ENCODE measurements around the gene KIF13A.
"Not testable (repeated sequence)": the region's sequence is repeated elsewhere in the genome, so short reads cannot be mapped to it uniquely, and the experiment has no call there.

Gene KIF13A

GRCh38 chr6:17900011-17900410, 87.4 kb downstream of the KIF13A start:
- DNase-seq (ENCODE audit: low read depth): no peak

DNA sequence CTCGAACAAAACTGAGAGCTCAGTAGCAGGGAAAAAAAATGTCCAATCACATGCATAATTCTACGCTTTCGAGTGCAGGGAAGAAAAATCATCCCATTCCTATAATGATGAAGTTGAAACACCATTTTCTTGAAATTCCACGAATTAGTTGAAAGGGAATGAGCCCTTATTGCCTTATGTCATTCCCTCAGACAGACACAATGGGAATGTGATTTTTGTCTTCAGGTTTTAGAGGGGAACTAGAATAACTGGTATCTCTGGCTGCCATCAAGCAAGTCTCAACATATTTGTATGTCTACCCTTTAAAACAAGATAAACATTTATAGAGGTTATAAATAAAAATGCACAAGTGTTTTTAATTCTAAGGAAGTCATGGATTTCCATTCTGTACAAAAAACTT, 87.9 kb downstream of the KIF13A start:
- DNase-seq (ENCODE audit: low read depth): no peak

GRCh38 chr6:17897681-17898080, 89.8 kb downstream of the KIF13A start:
- DNase-seq (ENCODE audit: low read depth): no peak

- no peak for DNase-seq (ENCODE audit: low read depth)
These were observed 92.5 kb downstream of the KIF13A start for GRCh38 chr6:17894905-17895304.

- no peak for DNase-seq (ENCODE audit: low read depth)
These were observed 93.2 kb downstream of the KIF13A start for GRCh38 chr6:17894191-17894590.

GRCh38 chr6:17892097-17892686, 95.2 kb downstream of the KIF13A start:
- DNase-seq (ENCODE audit: low read depth): no peak

DNA sequence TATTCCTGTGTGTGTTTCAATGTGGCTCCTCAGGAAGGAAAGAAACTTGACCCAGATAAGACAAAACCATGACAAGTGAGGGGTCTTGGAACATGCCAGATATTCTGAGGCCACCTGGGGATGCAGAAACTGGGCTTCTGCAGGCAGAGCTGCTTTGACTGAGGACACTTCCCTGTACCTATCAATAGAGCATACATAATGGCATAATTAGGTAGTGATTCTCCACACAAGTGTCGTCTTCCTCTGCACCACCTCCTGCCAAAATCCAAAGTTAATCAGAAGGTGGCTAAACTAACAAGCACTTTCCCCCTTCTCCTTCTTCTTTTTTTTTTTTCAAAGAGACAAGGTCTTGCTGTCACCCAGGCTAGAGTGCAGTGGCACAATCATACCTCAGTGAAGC, 97.1 kb downstream of the KIF13A start:
- DNase-seq (ENCODE audit: low read depth): no peak

DNA sequence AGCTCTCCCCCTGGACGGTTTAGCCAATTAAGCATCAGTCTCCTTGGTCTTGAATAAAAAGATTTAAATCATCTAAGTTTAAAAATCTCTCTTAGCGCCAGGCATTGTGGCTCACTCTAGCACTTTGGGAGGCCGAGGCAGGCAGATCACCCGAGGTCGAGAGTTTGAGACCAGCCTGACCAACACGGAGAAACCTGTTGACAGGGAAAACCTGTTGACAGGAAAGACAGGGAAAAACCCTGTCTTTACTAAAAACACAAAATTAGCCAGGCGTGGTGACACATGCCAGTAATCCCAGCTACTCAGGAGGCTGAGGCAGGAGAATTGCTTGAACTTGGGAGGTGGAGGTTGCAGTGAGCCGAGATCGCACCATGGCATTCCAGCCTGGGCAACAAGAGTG, 97.7 kb downstream of the KIF13A start:
- not testable (repeated sequence) for DNase-seq (ENCODE audit: low read depth)

DNA sequence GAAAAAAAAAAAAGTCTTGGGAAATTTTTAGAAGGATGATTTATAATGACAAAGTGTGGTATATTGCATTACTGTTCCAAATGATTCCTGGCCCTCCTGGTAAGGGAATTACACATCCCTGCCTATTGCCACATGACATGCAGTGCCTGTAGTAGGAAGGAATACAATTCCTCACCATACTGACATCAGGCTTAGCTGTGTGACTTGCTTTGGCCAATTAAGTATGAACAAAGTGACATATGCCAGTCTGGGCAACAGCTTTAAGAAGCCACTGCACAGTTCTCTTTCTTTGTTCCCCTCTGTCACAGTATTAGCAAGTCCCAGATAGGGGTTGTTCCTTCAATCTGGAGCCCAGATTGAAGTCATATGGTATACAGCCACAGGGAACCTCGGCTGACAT, 100.5 kb downstream of the KIF13A start:
- DNase-seq (ENCODE audit: low read depth): peak; percentile 55

GRCh38 chr6:17885889-17886576, 101.4 kb downstream of the KIF13A start:
- no peak for DNase-seq (ENCODE audit: low read depth)

DNA sequence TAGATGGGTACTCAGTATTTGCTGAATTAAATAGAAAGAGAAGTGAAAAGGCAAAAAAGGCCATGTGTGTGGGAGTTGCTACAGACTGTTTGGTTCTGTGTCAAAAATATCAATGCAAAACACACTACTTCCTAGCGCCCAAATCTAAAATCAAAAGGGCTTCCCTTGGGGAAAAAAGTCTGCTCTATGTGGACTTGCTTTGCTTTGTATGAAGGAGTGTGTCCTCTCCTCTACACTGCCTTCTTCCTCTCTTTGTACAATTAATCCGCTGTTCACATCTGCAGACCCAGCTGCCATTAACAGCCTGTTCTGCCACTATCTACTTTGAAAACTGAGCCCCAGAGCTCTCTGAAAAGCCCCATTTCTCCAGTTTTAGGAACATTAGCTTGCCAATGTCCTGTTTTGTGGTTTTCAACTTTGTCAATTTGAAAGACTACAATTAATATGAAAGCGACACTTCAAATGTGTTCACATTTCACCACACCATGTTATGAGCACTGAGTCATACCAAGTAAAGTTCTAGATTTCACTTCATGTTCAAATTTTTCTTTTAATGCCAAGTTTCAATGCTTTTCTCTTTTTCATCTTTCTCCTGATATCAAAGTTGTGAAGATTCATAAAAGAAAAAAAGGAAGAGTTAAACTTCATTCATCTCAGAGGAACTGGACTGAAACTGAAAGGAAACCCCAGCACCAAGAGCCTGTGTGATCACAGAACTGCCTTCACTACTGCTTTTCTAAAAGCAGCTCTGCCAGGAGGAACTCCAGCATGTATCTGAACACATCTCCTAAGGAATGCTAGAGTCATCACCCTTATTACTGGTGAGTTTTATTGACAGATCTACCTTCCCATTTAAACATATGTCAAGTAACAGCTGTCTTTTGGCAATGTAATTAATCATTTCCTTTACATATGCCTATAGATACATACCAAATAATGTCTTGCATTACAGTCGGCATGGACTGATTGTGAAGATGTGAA, 102.6 kb downstream of the KIF13A start:
- DNase-seq (ENCODE audit: low read depth): peak; percentile 38

GRCh38 chr6:17883665-17884497, 103.6 kb downstream of the KIF13A start:
- no peak for DNase-seq (ENCODE audit: low read depth)

DNA sequence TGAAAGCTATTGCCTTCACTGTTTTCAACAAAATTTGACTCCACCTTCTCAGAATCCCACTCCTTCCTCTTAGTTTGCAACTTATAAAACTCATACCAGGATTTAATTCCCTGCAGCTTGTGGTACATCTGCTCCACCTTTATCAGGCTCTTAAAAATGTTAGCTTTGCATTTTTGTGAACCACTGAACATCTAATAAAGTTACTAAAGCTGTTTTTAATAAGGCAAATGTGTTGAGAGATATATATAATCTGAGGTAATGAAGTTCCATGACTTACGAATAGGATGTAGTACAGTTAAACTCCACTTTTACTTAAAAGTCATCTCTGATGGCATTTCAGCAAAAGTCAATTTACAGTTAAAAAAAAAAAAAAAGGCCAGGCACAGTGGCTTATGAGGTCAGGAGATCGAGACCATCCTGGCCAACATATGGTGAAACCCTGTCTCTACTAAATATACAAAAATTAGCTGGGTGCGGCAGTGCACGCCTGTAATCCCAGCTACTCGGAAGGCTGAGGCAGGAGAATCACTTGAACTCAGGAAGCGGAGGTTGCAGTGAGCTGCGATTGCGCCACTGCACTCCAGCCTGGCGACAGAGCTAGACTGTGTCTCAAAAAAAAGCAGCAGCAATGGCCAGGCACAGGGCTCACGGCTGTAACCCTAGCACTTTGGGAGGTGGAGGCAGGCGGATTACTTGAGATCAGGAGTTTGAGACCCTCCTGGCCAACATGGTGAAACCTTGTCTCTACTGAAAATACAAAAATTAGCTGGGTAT, 106.2 kb downstream of the KIF13A start:
- DNase-seq (ENCODE audit: low read depth): peak; percentile 54

GRCh38 chr6:17879184-17879583, 108.3 kb downstream of the KIF13A start:
- peak; percentile 38 for DNase-seq (ENCODE audit: low read depth)

GRCh38 chr6:17878734-17879133, 108.7 kb downstream of the KIF13A start:
- DNase-seq (ENCODE audit: low read depth): no peak

- no peak for DNase-seq (ENCODE audit: low read depth)
These were observed 109.5 kb downstream of the KIF13A start for GRCh38 chr6:17877895-17878440.

DNA sequence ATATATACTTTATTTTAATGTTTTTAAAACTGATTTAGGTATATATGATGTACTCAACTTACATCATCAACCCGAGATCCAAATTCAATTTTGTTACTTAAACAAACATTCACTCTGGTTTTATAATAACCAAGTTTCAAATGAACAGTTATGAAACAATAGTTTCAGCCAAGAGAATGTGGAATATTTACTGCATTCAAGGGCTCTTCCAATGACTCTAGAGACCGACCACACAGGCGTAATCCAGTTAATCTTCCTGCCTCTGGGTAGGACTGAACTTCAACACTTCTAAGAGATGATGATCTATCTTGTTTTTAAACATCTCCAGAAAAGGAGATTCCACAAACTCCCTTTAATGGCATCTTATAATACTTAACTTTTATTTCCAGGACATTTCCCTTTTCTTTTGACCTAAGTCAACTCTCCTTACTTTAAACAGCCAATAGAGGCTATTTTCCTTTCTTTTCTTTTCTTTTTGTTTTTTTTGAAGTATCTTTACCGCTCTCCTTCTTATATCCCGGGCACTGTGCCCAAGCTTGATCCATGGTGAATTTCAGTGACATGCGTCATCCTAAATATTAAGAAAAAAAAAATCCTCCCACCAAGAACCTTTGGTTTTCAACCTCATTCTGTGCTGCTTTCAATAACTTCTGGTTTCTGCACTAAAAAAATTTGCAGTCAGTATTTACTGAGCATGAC, 110.1 kb downstream of the KIF13A start:
- DNase-seq (ENCODE audit: low read depth): peak; percentile 45

DNA sequence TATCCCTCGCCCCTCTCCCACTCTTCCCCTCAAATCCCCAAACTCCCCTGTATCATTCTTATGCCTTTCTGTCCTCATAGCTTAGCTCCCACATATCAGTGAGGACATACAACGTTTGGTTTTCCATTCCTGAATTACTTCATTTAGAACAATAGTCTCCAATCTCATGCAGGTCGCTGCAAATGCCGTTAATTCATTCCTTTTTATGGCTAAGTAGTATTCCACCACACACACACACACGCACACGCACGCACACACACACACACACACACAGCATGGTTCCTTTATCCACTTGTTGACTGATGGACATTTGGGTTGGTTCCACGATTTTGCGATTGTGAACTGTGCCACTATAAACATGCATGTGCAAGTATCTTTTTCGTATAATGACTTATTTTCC, 112.7 kb downstream of the KIF13A start:
- DNase-seq (ENCODE audit: low read depth): no peak

DNA sequence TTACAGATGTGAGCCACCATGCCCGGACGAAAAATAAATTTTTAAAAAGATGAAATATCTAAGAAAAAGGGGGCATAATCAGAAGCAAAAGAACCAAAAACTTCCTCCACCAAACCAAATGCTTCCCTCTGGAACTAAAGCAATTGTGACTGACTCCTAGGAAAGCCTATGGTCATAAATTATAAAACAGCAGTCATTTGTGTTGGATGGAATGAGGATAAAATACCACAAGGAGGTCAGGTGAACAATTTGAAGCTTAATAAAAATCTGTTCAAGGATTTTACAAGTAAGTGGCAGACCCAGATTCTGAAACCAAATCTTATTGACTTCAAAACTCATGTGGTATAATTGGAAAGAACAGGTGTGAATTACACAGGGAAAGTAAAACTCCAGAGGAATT, 114.5 kb downstream of the KIF13A start:
- no peak for DNase-seq (ENCODE audit: low read depth)

DNA sequence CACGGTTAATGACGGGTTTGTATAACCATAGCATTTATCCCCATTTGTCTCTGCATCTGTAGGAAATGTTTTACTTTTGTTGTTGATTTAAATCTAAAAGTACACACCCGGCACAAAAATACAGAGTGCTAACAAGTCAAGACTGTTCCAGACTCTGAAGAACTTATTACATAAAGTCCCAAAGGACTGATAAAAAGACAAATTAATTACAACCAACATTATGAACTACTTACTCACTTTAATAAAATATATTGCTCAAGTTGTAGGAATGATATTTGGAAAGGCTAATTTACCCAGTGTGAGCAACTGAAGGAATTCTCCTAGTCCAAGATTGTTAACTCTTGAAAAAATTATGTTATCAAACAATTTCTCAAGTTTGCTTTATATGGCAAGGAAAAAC, 115.6 kb downstream of the KIF13A start:
- DNase-seq (ENCODE audit: low read depth): peak; percentile 49

Data from EH (cell line).